HG03460 (cell line): ENCODE data around the gene CHCHD4.

Source experiments
- ATAC-seq: cut with Tn5 transposase; IDR thresholded peaks from one replicate; pipeline ENCODE4 v1.9.1; 2021; ENCODE audit not compliant: unreplicated experiment

The CHCHD4 gene

GRCh38 chr3:14124615-14125192, at the start of gene CHCHD4, which contains the start of gene TMEM43:
Gene CHCHD4, minus strand, starts transcription at chr3:14124870. Its CDS starts 194 bp downstream, at chr3:14124676.
Gene TMEM43, plus strand, starts transcription at chr3:14125052. Its CDS starts 142 bp downstream, at chr3:14125194.
- ATAC-seq: peak; percentile 82

GRCh38 chr3:14172496-14172895, 47.8 kb upstream of the CHCHD4 start:
- no peak for ATAC-seq

- no peak for ATAC-seq
Observed at GRCh38 chr3:14170531-14171159, 46.0 kb upstream of the CHCHD4 start.

- ATAC-seq: no peak
Observed at GRCh38 chr3:14169871-14170270, 45.2 kb upstream of the CHCHD4 start.

GRCh38 chr3:14169435-14169834, 44.8 kb upstream of the CHCHD4 start:
- ATAC-seq: no peak

GRCh38 chr3:14166877-14167603, 42.4 kb upstream of the CHCHD4 start:
- no peak for ATAC-seq

GRCh38 chr3:14162178-14162577, 37.5 kb upstream of the CHCHD4 start:
- ATAC-seq: no peak

GRCh38 chr3:14161282-14161681, 36.6 kb upstream of the CHCHD4 start:
- no peak for ATAC-seq

GRCh38 chr3:14159426-14159825, 34.8 kb upstream of the CHCHD4 start:
- no peak for ATAC-seq

GRCh38 chr3:14158370-14158769, 33.7 kb upstream of the CHCHD4 start:
- ATAC-seq: no peak

- no peak for ATAC-seq
Observed at GRCh38 chr3:14157951-14158350, 33.3 kb upstream of the CHCHD4 start.

- no peak for ATAC-seq
Observed at GRCh38 chr3:14156843-14157561, 32.3 kb upstream of the CHCHD4 start.

GRCh38 chr3:14156201-14156600, 31.5 kb upstream of the CHCHD4 start:
- no peak for ATAC-seq

GRCh38 chr3:14154895-14155440, 30.3 kb upstream of the CHCHD4 start:
- no peak for ATAC-seq

GRCh38 chr3:14154276-14154675, 29.6 kb upstream of the CHCHD4 start:
- ATAC-seq: no peak

GRCh38 chr3:14153663-14154062, 29.0 kb upstream of the CHCHD4 start:
- no peak for ATAC-seq

- ATAC-seq: no peak
Observed at GRCh38 chr3:14152963-14153355, 28.3 kb upstream of the CHCHD4 start.

GRCh38 chr3:14152233-14152962, 27.7 kb upstream of the CHCHD4 start:
- ATAC-seq: no peak

GRCh38 chr3:14151471-14152083, 26.9 kb upstream of the CHCHD4 start:
- no peak for ATAC-seq
